Lung (tissue), 12 donors: ENCODE data around the gene FOXP1. TPM values are rescaled to one million over a fixed set of nuclear protein-coding genes. Genes with fewer than 3 reads are reported as not detected.

Experiments used
- ATAC-seq: fragments of 200-7000 bp; cut with Tn5 transposase; one replicate; pipeline ENCODE4 v1.9.1; 2020; ENCODE audit warnings: moderate number of reproducible peaks; ENCODE audit not compliant: insufficient read depth, low FRiP score
- DNase-seq, 3 donors: peaks; one replicate each; pipeline ENCODE4 v3.0.0-alpha.2; 2013 to 2017
- H3K27ac ChIP-seq, 2 donors: one replicate each; pipeline ENCODE4 v1.5.1; 2013; ENCODE audit warnings: mild to moderate bottlenecking in 2 of 2, moderate library complexity in 2 of 2, control low read depth in 1 of 2, inconsistent platforms in 1 of 2, low read depth in 1 of 2, low read length in 1 of 2
- H3K27me3 ChIP-seq, 3 donors: one replicate each; pipeline ENCODE4 v1.5.1; 2013; ENCODE audit warnings: low read length in 2 of 3; ENCODE audit not compliant: control insufficient read depth in 3 of 3, insufficient read depth in 3 of 3
- H3K36me3 ChIP-seq, 4 donors: one replicate each; pipeline ENCODE4 v1.5.1; 2013; ENCODE audit warnings: low read length in 4 of 4, mild to moderate bottlenecking in 1 of 4, moderate library complexity in 1 of 4; ENCODE audit not compliant: control insufficient read depth in 4 of 4, insufficient read depth in 4 of 4
- H3K4me1 ChIP-seq, 5 donors: one replicate each; pipeline ENCODE4 v1.5.1; 2013; ENCODE audit warnings: low read length in 5 of 5, mild to moderate bottlenecking in 2 of 5, moderate library complexity in 1 of 5; ENCODE audit not compliant: control insufficient read depth in 5 of 5, insufficient read depth in 5 of 5
- H3K4me3 ChIP-seq: one replicate; pipeline ENCODE4 v1.5.1; 2013; ENCODE audit warnings: mild to moderate bottlenecking, control low read depth, moderate library complexity
- H3K9ac ChIP-seq, 2 donors: one replicate each; pipeline ENCODE4 v1.5.1; 2013; ENCODE audit warnings: low read length in 2 of 2, control low read depth in 1 of 2; ENCODE audit not compliant: insufficient read depth in 1 of 2
- H3K9me3 ChIP-seq, 4 donors: one replicate each; pipeline ENCODE4 v1.5.1; 2013; ENCODE audit warnings: low read length in 3 of 4, mild to moderate bottlenecking in 1 of 4, moderate library complexity in 1 of 4; ENCODE audit not compliant: control insufficient read depth in 4 of 4, insufficient read depth in 3 of 4
- WGBS, 2 donors: extraction: QIAGEN DNeasy Blood & Tissue Kit; methylation state at CpG; one replicate each; pipeline ENCODE4 v1.1.7; 2013; 5-methylcytosine and 5-hydroxymethylcytosine counted together
- polyA plus RNA-seq, 2 donors: library from polyadenylated mRNA; stranded (reverse); fragments of 200-250 nt; gene quantifications; one replicate each; pipeline ENCODE4 v1.2.1, GENCODE V29; 2013
- total RNA-seq, 2 donors: library from RNA; depleted of rRNA in 1 of 2; stranded (reverse); fragments of >200 nt in 1 of 2; gene quantifications; one replicate each; pipeline ENCODE4 v1.2.1, GENCODE V29; 2014 to 2021
- TF ChIP-seq, protein P1 (sequence below): IDR thresholded peaks from 2 replicates; pipeline ENCODE4 v1.5.1; 2012; ENCODE audit warnings: mild to moderate bottlenecking; ENCODE audit errors: control extremely low read depth, extremely low read depth
- donor health status: control.
- donor health status: control.
- donor health status: Bipolar disorder and iron deficiency.
- donor health status: healthy.
- donor health status: DM: yes; HTN: yes; CAD: no.

Gene FOXP1
- total and polyA plus RNA-seq, 4 donors = 13.8 to 287 (median 73.9) TPM

GRCh38 chr3:71341721-71342120 lies 241.8 kb downstream of the FOXP1 start:
- Histone ChIP-seq H3K9ac (no peak overlapping the region), H3K27me3 (no peaks in the 10 kb centered on the region), H3K4me1 (no peaks in the 10 kb centered on the region), H3K4me3 (no peak overlapping the region), H3K9me3 (no peaks in the 10 kb centered on the region), H3K36me3 (peaks cover 0 to under 1% (median 0%) of the 10 kb centered on the region in 4 donors), H3K27ac (no peak overlapping the region)
- no peak for DNase-seq
- TF ChIP-seq, protein P1, sequence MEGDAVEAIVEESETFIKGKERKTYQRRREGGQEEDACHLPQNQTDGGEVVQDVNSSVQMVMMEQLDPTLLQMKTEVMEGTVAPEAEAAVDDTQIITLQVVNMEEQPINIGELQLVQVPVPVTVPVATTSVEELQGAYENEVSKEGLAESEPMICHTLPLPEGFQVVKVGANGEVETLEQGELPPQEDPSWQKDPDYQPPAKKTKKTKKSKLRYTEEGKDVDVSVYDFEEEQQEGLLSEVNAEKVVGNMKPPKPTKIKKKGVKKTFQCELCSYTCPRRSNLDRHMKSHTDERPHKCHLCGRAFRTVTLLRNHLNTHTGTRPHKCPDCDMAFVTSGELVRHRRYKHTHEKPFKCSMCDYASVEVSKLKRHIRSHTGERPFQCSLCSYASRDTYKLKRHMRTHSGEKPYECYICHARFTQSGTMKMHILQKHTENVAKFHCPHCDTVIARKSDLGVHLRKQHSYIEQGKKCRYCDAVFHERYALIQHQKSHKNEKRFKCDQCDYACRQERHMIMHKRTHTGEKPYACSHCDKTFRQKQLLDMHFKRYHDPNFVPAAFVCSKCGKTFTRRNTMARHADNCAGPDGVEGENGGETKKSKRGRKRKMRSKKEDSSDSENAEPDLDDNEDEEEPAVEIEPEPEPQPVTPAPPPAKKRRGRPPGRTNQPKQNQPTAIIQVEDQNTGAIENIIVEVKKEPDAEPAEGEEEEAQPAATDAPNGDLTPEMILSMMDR = no peak
- no peak for ATAC-seq
- WGBS, 2 donors = 70 to 99% methylated on average over 4 of the region's 4 CpGs

GRCh38 chr3:71339049-71339448 lies 244.5 kb downstream of the FOXP1 start:
- H3K27ac ChIP-seq = no peak overlapping the region
- 62 to 65% methylated on average over 4 of the region's 4 CpGs for WGBS, 2 donors
- no peak overlapping the region for H3K9ac ChIP-seq
- DNase-seq (no peak), ATAC-seq (no peak)
- TF ChIP-seq, protein P1 = no peak
- H3K9me3 ChIP-seq = no peaks in the 10 kb centered on the region
- H3K36me3 ChIP-seq = peaks cover 0 to 1% (median 0%) of the 10 kb centered on the region in 4 donors
- H3K27me3 ChIP-seq = no peaks in the 10 kb centered on the region
- no peak overlapping the region for H3K4me3 ChIP-seq
- no peaks in the 10 kb centered on the region for H3K4me1 ChIP-seq

- WGBS, 2 donors = 86 to 88% methylated on average over 4 of the region's 4 CpGs
- no peak overlapping the region for H3K9ac ChIP-seq
- peak in 1 of 3 donors; percentile 10 for DNase-seq
- no peak overlapping the region for H3K4me3 ChIP-seq
- H3K27me3 ChIP-seq = no peaks in the 10 kb centered on the region
- peaks cover 0 to 1% (median 0%) of the 10 kb centered on the region in 4 donors for H3K36me3 ChIP-seq
- H3K4me1 ChIP-seq = no peaks in the 10 kb centered on the region
- no peak for ATAC-seq
- no peaks in the 10 kb centered on the region for H3K9me3 ChIP-seq
- H3K27ac ChIP-seq = no peak overlapping the region
- TF ChIP-seq, protein P1 = no peak
Measured at GRCh38 chr3:71332813-71333212, 250.7 kb downstream of the FOXP1 start.

GRCh38 chr3:71330909-71331308 lies 252.6 kb downstream of the FOXP1 start:
- H3K9me3 ChIP-seq = no peaks in the 10 kb centered on the region
- no peak overlapping the region for H3K27ac ChIP-seq
- H3K36me3 ChIP-seq = no peaks in the 10 kb centered on the region
- no peak for ATAC-seq
- WGBS, 2 donors = 92 to 99% methylated on average over 18 of the region's 18 CpGs
- H3K27me3 ChIP-seq = no peaks in the 10 kb centered on the region
- TF ChIP-seq, protein P1 = no peak
- DNase-seq = no peak
- H3K4me3 ChIP-seq = no peak overlapping the region
- no peaks in the 10 kb centered on the region for H3K4me1 ChIP-seq
- no peak overlapping the region for H3K9ac ChIP-seq
